GM21529 (cell line): ENCODE measurements around the gene CNIH2.
"Not testable (repeated sequence)": the region's sequence is repeated elsewhere in the genome, so short reads cannot be mapped to it uniquely, and the experiment has no call there.

Experiments used
- ATAC-seq: cut with Tn5 transposase; IDR thresholded peaks from one replicate; pipeline ENCODE4 v1.9.1; 2021; ENCODE audit not compliant: unreplicated experiment

The CNIH2 gene

DNA sequence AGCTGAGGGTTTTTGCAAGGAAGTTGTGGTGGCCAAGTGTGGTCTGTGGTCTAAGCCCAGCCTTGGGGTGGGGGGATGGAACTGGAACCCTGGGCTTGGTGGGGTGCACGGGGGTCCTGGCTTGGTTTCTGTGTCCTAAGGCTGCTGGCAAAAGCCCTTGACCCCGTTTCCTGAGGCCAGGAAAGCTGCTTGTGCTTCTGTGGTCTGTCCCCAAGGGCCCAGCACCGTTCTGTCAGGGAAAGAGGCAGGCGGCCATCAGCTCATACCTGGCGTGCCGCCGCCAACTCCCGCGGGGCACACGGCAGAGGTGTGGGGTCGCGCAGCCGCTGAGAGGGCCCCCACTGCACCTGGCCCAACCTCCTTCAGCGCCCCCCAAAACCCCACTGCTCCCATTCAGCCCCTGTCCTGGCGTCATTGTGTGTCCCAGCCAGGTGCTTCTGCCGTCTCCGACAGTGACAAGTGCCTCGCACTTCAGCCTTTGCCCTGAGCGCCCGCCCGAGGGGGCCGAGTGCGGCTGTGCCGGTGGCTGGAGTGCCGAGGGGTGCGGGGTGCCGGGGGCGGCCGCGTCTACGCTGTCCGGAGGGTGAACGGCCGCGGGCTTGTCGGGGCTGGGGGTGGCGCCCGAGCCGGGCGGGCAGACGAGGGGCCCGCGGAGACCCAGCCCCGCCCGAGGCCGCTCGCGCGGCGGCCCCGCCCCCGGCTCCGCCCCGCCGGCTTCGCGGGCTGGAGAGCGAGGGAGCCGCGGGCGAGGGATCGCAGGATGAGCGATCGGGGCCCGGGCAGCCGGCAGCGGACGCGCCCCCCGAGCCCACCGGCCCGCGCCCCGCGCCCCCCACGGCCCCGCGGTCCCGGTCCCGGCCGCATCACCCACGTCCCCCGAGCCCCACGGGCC lies at the start of gene CNIH2:
TSS of gene CNIH2 (plus strand) at position 705 of the 892 bp plus-strand sequence. CDS start 282 bp downstream, outside the sequence.
- no peak for ATAC-seq

DNA sequence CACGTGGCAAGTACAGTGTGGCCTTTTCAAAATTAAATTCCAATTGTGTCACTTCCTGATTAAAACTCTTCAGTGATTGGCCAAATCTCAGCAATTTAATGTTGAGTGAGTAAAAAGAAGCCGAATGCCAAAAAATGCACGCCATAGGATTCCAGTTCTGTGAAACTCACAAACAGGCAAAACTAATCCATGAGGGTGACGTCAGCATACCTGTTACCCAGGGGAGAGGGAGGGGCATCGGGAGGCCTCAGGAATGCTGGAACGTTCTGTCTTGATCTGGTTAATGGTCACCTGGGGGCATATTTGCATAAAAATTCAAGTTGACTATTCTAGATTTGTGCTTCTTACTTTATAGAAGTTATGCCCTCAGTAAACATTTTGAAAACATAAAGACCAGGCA lies 49.5 kb upstream of the CNIH2 start:
- no peak for ATAC-seq

DNA sequence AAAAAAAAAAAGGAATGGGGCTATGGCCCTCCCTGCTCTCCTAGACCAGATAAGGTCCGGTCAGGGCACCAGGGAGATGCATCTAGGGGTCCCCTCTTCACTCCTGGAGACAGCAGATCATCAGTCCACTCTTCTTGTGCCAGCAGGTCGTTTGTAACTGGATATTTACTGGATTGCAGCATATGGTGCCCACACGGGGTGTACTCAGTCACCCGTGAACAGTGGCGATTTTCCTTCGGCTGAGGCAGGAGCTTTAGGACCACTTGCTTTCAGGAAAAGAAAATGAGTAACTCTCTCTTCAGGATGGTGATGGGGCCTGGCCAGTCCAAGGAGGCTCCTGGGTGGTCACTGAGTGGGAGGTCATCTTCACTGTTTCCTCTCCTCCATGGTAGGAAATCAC lies 47.8 kb upstream of the CNIH2 start:
- ATAC-seq: no peak

- ATAC-seq: no peak
Measured at GRCh38 chr11:66230978-66231377, 47.0 kb upstream of the CNIH2 start.

- ATAC-seq: no peak
Measured at GRCh38 chr11:66231561-66231960, 46.4 kb upstream of the CNIH2 start.

DNA sequence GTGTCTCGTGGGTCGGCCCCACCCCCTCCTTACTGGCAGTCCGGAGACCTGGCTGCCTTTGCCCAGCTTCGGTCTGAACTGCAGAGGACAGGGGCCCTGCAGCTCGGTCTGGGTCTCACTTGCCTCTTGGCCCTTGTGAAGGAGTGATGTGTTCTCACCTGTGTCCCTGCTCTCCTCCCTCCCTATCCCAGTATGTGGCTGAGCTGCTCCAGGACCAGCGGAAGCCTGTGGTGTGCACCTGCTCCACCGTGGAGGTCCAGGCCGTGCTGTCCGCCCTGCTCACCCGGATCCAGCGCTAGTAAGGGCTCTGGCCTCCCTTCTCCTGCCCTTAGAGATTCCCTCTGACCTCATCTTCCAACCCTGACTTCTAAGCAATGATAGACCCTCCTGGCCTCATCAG lies 45.2 kb upstream of the CNIH2 start:
- ATAC-seq: no peak

GRCh38 chr11:66233301-66233700 lies 44.7 kb upstream of the CNIH2 start:
- ATAC-seq: no peak

GRCh38 chr11:66235141-66235540 lies 42.8 kb upstream of the CNIH2 start:
- no peak for ATAC-seq

DNA sequence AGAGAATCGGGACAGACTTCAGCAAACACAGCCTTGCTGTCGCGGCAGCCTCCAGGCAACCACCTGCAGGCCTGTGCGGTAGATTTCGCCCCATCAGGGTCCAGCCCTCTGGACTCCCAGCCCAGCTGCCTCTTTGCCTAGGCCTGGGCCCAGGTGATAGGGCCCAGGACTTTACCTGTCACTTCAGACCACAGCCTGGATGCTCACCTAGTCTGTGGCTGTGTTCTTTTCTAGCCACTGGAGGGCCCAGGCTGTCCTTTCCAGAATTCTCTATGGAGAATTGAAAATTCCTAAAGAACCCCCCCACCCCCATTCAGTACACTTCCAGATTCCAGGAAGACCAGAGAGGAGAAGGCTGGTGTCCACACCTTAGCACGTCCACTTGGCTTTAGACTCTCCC lies 40.1 kb upstream of the CNIH2 start:
- no peak for ATAC-seq

GRCh38 chr11:66238786-66239413 lies 39.1 kb upstream of the CNIH2 start:
- ATAC-seq: no peak

DNA sequence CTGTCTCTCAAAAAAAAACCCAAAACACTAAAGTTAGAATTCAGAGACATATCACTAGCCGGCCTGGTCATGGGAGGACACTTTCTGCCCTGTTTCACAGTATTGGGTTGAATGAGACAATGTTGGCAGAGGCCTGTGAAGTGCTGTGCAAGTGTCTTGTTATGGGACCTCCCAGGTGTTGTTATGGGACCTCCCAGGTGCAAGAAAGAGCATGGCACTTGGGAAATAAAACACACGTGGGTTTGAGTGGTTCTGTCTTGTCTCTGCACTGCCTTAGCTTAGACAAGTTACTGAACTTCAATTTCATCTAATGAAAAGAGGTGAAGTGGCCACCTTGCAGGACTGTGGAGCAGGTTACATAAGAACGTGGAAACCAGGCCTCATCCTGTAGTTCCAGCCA lies 38.5 kb upstream of the CNIH2 start:
- no peak for ATAC-seq

DNA sequence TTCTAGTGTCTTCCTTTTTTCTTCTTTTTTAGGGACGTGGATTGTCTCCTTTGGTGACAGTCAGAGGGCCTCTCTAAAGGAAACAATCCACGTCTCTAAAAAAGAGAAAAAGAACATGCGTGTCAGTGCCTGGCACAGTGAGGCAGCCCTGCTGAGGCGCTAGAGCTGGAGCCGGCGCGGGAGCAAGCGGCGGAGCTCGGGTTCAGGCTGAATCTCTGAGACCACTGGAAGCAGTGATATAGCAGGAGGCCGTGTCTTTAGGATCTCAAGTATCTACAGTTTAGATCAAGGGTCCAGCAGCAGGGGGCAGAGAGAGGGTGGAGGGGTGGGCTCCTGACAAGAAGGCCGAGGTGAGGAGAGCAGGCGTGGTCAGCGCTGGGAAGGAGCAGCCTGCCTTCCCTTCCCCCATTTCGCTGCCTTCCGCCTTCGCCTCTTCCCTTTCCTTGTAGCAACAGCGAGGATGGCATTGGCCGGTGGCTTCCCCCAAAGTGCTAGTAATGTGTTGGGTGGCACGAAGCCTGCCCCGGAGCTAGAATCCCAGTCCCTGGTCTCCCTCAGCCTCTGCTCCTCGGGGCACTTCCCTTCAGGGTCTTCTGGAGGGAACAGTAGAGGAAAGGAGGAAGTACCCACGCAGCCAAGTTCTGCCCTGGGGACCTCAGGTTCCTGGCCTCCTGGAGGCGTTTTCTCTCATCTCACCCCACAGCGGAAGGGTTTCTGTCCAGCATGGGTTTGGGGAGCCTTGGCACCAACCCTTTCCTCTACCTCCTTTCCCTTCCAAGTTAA lies 37.8 kb upstream of the CNIH2 start:
- no peak for ATAC-seq

DNA sequence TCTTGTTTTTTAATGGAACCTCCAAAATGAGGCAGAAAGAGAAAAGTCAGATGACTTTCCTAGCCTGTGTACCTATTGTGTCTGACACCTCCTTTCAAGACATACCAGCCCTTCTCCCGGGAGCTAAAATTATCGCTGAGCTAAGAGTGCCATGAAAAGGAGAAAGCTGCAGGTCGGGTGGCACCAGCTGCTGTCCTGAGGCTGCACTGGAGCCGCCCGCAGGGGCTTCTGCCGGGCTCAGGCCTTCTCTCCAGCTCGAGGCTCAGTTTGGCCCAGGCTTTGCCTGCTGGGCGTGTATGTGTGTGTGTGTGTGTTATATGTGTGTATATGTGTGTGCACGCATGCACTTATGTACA lies 37.2 kb upstream of the CNIH2 start:
- ATAC-seq: no peak

- ATAC-seq: no peak
Measured at GRCh38 chr11:66242095-66242765, 35.7 kb upstream of the CNIH2 start.

- ATAC-seq: no peak
Measured at GRCh38 chr11:66243782-66244535, 34.0 kb upstream of the CNIH2 start.

DNA sequence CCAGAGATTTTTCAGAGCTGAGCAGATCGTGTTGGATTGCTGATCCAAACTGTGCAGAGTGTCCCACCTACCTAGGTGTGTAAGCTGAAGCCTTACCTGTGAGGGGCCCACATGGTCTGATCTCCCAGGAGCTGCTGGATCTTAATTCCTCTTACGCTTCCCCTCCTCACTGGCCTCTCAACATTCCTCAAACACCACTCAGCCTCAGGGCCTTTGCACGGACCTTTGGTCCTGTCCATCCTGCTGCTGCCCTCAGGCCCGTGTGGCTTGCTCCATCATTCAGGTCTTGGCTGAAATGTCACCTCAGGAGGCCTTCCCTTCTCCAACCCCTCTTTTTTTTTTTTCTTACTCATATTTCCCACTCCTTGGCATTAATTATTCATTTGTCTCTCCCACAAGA lies 30.7 kb upstream of the CNIH2 start:
- ATAC-seq: no peak

DNA sequence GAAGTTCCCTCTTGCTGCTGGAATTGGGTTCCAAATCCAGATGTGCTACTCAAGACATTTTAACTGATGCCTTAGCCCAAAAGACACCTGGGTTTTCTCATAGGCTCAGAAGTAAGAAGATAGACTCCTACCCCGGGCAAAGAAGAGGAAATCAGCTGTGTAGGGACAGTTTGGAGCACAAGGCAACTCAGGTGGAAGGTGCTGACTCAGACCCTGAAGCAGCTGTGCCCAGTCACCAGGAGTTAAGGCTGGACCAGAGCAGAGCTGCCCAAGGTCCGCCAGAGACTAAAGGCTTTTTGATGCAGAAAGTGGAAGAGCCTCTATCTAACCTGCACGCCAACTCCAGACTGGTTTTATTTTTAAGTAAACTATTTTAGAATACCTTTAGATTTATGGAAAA lies 30.2 kb upstream of the CNIH2 start:
- ATAC-seq: no peak

DNA sequence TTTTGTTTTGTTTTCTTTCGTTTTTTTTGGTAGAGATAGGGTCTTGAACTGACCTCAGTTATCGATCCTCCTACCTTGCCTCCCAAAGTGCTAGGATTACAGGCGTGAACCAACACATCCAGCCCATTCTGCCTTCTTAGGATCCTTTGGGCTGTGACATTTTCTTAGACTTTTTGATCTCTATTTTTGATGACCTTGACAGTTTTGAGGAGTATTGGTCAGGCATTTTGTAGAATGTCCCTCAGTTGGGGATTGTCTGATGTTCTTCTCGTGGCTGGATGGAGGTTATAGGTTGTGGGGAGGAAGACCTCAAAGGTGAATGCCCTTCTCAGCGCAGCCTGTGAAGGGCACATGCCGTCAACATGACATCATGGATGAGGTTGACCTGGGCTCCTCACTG lies 29.1 kb upstream of the CNIH2 start:
- ATAC-seq: no peak

- ATAC-seq: no peak
Measured at GRCh38 chr11:66251809-66252208, 26.2 kb upstream of the CNIH2 start.

GRCh38 chr11:66253081-66253480 lies 24.9 kb upstream of the CNIH2 start:
- not testable (repeated sequence) for ATAC-seq
